Smooth muscle cell of the brain vasculature (primary cell): ENCODE results near the gene KBTBD3.

Experiments used
- DNase-seq: peaks from one replicate; pipeline ENCODE4 v3.0.0-alpha.2; 2012; ENCODE audit warnings: low read depth, low spot score

The KBTBD3 gene, protein sequence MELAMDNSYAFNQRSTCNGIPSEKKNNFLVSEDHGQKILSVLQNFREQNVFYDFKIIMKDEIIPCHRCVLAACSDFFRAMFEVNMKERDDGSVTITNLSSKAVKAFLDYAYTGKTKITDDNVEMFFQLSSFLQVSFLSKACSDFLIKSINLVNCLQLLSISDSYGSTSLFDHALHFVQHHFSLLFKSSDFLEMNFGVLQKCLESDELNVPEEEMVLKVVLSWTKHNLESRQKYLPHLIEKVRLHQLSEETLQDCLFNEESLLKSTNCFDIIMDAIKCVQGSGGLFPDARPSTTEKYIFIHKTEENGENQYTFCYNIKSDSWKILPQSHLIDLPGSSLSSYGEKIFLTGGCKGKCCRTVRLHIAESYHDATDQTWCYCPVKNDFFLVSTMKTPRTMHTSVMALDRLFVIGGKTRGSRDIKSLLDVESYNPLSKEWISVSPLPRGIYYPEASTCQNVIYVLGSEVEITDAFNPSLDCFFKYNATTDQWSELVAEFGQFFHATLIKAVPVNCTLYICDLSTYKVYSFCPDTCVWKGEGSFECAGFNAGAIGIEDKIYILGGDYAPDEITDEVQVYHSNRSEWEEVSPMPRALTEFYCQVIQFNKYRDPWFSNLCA

DNA sequence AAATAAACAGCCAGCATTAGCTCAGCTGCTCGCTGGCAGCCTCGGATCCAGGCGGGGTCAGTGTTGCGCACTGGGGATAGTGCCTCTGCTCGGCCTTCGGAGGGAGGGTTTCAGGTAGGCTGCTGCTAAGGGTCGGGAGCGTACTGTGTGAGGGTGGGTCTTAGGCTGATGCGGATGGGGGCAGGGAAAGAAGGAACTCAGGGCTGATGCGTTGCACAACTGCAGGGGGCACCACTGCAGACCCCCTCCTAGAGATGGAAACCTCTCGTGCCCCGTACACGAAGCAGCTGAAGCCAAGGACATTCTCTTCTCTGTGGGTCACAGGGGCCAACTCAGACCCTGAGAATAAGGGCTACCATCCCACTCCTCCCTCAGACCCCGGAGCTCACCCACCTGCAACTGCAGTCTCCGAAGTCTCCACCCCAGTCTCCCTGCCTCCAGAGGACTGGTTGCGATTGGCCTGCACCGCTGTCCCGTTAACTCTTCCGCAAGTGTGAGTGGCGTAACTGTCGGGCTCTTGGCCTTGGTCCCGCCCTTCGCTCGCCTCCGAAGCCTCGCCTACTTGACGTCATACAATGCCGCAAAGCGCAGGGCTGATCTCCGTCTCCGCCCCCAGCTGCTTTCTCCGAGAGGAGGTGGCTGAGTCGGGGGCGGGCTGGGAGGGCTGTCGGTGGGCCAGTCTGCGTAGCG, at the start of gene KBTBD3:
Gene KBTBD3, minus strand, starts transcription at position 429 of the 690 bp plus-strand sequence. CDS start 18,250 bp downstream, outside the sequence.
- peak; percentile 99 for DNase-seq

DNA sequence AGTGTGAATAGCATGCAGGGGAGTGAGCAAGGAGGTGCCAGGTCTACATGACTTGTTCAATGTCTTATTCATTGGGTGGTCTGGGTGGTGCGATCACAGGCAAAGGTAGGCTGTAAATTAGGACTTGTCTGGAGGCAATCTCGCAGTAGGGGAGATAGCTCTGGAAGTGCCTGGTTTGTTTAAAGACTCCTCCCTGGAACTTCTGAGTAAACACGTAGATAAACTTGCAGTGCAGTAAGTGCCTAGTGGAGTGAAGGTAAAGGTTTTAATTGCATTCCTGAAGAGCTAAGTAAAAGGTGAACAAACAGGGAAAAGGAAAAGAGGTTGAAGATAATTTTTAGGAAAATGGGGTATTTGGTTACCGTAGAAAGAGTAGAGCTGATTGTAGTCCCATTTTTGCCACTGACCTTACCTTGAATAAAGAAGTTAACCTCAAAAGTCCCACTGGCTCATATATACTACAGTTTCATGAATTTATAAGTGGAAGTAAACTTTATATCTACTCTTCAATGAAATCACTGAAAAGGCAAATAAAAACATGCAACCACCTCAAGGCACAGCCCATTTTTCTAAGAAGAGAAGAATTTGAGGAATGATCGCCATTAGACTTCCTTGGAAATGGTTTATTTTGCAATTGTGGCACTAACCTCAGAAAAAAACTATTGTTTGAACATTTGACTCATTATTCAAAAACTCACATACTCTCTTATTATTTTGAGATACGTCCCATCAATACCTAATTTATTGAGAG, 44.6 kb upstream of the KBTBD3 start:
- DNase-seq, result no peak

DNA sequence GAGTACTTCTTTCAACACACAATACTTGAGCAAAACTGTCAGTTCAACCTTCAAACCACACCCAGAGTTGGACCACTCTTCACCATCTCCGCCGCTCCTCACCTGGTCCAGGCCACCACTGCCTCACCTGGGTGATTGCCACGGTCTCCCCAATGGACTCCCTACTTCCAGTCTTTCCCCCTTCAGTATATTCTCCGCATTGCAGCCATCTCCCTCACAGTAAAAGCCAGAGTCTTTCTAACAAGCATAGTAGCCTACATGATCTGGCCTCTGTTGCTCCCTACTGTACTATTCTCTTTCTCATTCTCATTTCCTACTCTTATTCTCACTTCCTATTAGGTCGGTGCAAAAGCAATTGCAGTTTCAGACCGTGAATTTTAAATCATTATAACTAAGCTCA, 28.8 kb upstream of the KBTBD3 start:
- DNase-seq, result no peak

DNA sequence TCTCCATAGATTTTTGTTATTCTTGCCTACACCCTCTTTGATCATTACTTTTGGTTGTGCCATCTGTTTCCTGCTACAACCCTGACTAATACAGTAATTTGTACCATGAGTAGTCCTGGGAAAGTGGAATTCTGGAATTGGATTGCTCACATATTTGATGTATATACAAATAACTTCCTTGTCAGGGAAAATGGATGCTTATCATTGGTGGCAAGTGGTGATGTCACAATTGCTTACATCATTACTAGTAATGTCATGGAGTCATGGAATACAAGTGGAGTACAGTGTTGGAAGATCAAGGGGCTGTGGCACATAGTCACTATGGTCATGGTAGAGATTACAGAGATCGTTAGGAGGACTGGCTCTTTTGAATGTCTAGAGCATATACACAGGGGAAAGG, 24.7 kb upstream of the KBTBD3 start:
- no peak for DNase-seq

DNA sequence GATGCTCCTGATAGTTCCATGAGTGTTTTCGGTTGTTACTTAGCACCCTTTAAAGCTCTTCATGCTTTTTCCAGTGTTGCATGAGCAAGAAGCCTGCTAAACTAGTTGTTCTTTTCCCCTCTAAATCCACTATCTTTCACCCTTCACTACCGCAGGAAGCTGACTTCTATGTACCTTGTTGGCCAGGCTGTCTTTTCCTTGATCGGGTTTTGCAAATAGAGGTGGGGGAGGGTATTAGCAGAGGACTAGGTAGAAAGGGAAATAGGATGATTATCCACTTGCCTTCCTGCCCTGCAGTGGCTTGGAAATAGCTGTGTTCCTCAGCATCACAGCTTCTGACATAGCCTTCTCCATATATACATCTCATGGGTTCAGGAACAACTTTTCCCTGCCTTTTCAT, 24.2 kb upstream of the KBTBD3 start:
- no peak for DNase-seq

DNA sequence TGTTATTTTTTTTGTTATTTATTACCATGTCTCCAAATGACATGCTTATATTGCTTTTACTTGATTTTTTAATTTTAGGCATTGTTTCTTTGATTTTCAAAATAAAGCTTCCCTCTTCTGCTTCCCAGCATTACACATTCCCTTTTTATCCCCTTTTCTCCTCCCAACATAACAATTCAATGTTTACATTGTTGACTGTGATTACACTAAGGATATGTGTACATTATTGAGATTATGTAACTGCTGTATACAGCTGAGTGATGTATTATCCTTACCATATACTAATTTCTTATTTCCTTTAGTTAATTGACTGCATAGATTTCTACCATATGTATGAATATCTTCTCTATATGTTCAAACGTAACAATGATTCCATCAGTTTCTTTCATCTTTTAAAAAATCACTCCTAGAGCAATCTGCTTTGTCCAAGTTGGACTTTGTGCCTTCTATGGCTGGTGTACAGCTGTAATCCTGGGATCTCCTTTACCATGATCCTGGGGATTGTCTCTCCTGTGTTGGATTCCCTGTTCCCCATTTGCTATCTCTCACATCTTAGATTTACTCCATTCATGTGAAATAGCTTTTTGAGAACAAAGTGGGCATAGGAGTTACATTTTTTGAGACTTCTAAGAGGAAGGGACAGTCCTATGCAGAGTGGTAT, 21.9 kb upstream of the KBTBD3 start:
- DNase-seq, result no peak

DNA sequence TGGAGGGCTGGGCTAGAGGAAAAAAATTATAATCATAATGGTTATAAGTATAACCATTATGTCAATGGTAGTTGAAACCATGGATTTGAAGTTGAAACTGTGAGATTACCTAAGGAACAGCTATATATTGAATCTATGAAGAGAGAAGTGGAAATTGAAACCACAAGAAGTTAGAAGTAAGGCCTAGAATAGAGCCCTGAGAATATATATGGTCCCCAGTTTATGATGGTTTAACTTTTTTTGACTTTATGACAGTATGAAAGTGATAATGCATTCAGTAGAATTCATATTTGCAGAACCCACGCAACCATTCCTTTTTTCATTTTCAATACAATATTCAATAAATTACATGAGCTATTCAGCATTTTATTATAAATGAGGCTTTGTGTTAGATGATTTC, 15.3 kb upstream of the KBTBD3 start:
- no peak for DNase-seq

DNA sequence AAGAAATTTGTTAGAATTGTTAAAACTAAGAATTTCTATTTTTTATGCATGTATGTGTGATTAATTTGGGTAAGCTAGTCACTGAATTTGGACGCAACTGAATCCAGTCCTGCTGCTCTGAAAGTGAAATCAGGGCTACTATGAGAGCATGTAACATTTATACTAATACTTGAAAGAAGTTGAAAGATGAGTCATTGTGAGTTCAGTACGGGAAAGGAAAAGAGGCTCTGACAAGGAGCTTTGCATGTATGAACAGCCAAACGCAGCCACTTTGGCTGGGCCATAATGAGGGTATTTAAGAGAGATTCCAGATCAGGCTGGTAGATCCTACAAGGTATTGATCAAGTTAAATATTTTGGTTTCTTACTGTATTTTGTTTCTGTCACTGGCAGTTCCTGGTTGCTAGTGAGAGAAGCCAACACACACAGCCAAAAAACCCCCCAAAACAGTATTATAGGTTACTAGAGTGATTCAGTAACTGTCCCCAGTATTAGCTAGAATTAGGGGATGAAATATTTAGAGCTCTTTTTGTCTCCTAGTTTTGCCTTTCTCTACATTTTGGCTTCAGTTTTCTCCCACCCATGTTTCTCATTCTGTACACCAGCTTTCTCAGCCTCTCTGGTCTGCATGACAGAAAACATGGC, 14.5 kb upstream of the KBTBD3 start:
- DNase-seq, result peak; percentile 31

DNA sequence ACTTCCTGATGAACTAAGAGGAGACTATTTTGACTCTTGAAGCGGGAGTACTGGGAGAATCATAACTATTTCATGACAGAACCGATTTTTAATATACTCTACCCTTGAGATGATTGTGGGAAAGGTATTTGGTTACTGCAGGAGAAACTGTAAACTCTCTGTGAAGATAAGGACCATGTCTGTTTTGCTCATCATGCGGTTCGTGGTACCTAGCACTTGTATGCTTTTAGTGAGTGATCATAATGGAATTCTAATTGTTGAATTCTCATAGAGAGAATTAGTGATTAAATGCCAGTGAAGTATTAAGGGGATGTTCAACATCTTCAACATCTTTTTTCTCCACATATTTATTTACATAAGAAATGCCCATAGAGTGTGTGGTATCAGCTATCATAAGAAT, 11.7 kb upstream of the KBTBD3 start:
- no peak for DNase-seq

DNA sequence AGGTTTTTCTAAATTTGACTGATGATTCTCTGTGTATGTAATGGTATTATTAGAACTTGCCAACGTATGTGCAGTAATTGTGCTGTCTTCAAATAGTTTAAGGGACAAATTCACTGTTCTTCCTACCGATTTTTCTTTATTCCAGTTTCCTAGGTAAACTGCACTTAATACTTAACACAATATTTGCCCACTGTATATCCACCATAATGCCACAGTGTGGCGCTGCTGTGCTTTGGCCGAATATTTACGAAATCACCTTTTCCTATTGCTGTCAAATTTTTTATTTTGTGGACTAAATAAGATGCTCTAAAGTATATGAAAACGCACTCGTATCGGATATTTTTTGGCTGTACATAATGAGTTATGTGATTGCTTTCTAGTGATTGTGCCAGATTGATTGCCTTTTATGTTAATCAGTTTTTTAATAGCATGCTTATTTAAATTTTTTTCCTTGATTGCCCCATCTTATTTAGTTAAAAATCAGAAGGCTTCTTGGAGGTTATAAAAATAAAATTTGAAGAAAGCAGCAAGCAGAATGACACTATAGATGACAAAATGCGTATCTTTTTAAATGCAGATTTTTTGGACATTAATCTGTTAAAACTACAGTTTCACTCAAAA, 10.8 kb upstream of the KBTBD3 start:
- peak; percentile 46 for DNase-seq

DNA sequence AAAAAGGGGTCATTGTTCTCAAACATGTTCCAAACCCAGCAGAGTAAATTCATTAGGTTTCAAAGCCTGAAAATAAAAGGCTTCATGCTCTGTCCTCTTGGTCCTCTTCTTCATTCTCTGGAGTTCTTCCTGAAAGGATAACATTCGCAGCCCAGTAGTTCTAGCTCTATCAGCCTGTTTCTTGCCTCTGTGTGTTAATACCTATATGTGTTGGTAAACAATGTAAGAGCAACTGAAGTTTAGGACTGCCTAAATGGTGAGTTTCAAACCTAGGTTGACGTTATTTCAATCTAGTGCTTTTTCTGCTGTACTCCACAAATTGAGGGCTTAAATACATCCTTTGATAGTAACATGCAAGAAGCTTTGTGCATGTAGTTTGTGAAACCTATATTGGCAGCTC, 9.7 kb upstream of the KBTBD3 start:
- no peak for DNase-seq

DNA sequence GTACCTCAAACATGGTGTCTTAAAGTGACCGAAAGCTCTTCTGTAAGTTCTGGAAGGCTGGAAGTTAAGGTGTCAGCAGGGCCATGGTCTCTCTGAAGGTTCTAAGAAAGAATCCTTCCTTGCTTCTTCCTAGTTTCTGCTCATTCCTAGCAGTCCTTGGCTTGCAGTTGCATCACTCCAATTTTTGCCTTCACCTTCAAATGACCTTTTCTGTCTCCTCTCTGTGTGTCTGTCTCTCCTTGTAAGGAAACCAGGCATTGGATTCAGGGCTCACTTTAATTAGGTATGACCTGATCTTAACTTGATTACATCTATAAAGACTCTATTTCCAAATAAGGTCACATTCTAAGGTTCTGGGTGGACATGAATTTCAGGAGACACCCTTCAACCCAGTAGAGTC, 9.0 kb upstream of the KBTBD3 start:
- DNase-seq, result no peak

DNA sequence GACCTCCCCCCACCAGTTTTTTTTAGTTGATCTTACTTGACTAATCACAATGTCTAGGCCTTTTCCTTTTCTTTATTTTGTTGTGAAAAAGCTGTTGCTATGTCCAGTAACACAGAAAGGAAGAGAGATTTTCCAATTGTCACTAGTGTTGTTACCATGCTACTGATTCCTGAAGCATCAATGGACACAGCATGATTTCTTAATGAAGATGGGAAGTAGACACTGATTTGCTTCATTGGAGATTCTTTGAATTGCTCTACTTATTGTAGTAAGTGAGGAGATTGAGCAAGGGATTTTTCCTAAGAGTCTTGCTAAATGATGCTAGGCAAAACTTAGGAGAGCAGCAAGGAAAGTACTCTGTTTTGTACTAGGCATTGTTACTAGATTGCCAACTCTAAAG, 4.9 kb upstream of the KBTBD3 start:
- DNase-seq, result no peak

DNA sequence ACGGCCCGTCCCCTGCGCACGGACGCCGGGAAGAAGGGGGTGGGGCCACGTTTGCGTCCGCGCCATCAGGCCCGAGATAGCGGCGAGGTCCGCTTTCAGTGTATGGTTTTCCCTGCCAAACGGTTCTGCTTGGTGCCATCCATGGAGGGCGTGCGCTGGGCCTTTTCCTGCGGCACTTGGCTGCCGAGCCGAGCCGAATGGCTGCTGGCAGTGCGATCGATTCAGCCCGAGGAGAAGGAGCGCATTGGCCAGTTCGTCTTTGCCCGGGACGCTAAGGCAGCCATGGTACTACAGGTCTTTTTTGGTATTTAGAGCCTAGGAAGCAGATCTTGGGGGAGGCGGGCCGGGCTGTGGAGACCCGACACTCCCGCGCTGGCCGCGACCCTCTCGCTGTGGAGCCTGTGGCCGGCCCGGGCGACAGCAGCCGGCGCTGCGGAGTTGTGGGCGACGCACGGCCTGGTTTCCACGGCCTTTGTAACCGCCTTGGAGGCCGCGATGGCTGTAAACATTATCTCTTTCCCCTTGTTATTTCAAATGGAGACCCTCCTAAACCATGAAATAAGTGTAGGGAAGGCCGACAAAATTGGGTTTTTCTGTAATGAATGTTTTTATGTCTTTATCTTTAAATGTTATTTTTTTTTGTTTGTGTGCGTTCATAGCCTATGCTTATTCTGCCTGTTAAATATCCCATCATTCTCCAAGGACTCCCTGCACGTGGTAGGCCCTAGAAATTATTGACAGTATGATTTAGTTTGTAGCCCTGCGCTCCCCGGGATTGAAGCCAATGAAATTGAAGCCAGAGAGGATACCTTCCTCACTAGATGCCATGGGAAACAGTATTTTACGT, 685 bp upstream of the KBTBD3 start, which contains the start of gene AASDHPPT:
Gene AASDHPPT, plus strand, starts transcription at position 54 of the 847 bp plus-strand sequence. Its CDS starts 49 bp downstream, at position 103.
- peak; percentile 4 for DNase-seq

DNA sequence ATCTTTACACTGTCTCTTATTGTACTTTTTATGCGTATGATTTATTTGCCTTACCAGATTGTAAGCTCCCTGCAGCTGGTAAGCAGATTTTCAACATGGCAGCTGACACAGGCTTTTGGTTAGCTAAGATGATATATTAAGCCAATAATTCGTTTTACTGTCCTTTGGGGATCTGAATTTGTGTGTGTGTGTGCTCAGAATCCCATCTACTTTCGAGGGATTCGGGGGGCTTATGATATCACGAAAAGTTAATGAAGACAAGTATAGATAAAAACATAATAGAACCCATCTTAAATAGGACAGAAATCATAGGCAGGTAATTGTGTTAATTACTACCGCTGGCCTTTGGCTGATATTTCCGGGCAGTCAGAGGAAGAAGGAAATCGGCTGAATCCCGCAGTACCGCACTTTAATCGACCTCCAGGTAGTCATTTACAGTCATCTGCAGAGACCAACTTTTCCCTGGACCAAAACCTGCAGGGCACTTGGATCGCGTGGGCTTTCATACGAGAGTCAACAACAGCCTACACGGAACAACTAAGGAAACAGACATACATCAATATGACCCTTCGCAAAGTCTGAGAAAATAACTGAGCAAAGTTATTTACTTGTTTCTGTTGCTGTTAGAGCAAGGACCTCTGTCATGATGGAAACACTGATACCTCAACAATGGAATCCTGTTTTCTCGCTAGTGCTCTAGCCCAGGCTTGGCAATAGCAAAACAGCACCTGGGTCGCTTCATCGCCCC, 802 bp downstream of the KBTBD3 start:
- no peak for DNase-seq

DNA sequence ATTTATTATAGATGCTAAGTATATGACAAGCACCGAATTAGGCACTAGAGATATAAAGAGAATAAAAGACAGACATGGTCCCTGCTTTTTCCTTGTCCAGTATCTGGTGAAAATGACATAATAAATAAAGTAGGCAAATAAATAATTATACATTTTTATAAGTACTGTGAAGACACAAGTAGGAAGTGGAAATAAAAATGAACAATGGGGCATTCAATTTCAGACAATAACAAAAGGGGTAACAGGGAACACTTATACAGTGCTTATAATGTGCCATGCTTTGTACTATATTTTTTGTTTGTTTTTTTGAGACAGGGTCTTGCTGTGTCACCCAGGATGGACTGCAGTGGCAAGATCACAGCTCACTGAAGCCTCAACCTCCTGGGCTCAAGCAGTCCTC, 4.3 kb downstream of the KBTBD3 start:
- DNase-seq, result no peak

DNA sequence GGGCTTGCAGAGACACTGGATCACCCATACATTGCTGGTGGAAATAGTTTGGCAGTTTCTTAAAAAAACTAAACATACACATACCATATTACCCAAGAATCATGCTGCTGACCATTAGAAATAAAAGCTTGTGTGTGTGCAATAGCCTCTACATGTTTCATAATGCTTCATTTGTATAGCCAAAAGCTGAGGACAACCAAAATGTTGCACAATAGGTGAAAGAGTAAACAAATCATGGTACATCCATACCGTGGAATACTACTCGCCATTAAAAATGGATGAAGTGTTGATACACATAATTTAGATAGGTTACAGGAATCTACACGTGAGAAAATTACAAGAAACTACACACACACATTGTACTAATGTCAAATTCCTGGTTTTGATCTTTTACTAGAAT, 6.5 kb downstream of the KBTBD3 start:
- no peak for DNase-seq

DNA sequence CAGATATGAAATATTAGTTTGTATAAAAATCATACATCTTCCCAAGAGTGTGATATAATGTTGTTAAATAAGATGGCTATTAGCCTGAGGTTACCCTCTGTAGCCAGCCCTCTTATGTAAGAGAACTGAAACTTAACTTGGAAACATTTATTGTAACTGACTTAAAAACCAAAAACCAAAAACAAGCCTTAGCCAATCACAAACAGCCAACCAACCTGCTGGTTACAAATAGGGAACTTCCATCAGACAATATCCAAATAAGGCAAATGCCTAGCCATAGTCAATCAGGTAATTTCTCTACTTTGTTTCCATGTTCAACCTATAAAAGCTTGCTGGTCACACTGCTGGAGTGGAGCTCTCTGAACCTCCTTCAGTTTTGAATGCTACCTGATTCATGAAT, 14.1 kb downstream of the KBTBD3 start:
- DNase-seq, result no peak
